Measurements from ENCODE around the gene SFRP5.

Gene SFRP5

DNA sequence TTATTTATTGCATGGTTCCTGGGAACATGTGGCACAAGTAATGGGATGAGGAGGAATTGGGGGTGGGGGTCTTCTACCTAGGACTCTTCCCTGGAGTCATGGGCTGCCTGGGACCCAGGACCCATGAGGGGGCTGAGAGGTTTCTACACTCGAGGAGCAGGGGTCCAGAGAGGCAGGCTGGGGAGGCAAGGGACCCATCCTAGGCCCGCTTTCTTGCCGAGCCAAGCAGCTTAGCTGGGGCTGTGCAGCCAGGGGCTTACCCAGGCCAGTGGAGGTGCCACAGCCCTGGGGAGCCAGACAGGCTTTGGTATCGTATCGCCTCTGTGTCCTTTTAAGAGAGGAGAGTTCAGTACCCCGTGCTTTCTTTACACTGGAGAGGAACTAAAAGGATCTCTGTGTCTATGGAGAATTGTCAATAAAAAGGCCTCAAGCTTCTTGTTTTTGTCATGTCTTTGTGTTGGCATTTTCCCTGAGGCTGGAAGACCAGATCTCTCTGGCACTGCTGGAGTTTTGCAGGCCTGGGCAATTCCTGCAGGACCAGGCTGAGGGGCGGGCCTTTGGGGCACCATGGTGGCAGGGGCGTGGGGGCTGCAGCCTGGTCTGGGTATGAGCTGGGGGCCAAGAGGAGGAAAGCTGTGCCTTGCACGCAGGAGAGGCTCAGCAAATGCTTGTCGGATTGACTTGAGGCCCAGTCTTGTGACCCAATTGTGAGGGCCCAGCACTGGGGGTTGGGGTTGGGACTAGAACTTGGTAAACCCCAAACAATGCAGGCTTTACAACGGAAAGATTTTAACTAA lies 11.1 kb downstream of the SFRP5 start:
- no peak for TF ChIP-seq CTCF (IDR thresholded peaks at IDR 0.05; ENCODE audit: low read depth, low read length, missing control alignments)
- no peak for DNase-seq (ENCODE audit: extremely low read depth, low read depth)
- H3K4me3 ChIP-seq (replicated peaks; ENCODE audit: low read depth, low read length): no peak overlapping the region

- DNase-seq (ENCODE audit: extremely low read depth, low read depth): no peak
- H3K4me3 ChIP-seq (replicated peaks; ENCODE audit: low read depth, low read length): no peak overlapping the region
- TF ChIP-seq CTCF (IDR thresholded peaks at IDR 0.05; ENCODE audit: low read depth, low read length, missing control alignments): no peak
These were observed 11.9 kb downstream of the SFRP5 start for GRCh38 chr10:97759946-97760345.

DNA sequence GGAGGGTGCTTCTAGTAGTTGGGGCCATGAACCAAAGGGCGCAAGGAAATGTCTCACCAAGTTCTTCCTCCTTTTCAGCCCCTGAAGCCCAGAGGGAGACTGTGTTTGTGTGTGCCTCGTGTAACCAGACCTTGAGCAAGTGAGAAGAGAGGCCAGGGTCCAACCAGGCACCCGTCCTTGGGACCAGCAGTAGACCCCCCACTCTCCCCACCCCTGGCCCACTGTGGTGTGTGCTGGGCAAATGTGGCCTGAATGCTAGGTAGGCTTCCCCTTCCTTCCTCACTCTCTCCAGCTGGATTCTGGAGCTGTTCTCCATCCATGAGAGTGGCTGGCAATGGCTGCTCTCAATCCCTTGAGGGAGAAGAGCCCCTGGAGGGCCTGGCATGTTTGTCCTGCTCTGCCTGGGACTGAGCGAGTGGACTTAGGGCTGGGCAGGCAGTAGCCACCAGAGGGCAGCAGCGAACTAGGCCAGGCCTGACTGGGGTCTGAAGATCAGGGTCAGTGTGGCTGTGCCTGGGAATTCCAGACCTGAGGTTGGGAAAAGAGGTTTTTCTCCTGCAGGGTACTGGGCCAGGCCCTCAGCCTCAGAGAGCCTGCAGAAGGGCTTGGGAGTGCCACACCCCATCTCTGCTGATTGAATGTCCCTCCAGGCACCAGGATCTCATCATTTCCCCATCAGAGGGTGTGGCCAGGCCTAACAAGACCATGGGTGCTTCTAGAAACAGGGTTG lies 12.5 kb downstream of the SFRP5 start:
- peak; percentile 32 for DNase-seq (ENCODE audit: extremely low read depth, low read depth)
- H3K4me3 ChIP-seq (replicated peaks; ENCODE audit: low read depth, low read length): no peak overlapping the region
- TF ChIP-seq CTCF (IDR thresholded peaks at IDR 0.05; ENCODE audit: low read depth, low read length, missing control alignments): peak; percentile 97

DNA sequence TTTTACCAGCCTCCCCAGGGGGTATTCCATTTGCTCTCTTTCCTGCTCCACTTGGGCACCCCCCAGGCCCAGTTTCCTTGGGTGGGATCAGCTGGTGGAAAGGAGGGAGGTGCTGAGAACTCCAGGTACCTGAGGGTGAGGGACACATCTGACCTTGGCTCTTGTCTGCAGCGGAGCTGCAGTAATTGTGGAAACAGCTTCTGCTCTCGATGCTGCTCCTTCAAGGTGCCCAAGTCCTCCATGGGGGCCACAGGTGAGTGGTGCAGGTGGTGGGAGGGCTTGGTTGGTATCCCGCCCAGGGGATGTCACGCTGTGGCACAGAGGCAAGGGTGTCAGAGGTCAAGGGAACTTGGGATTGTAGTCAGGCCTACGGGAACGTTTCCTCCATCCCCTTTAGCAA lies 14.3 kb downstream of the SFRP5 start:
- TF ChIP-seq CTCF (IDR thresholded peaks at IDR 0.05; ENCODE audit: low read depth, low read length, missing control alignments): no peak
- H3K4me3 ChIP-seq (replicated peaks; ENCODE audit: low read depth, low read length): no peak overlapping the region
- DNase-seq (ENCODE audit: extremely low read depth, low read depth): no peak

GRCh38 chr10:97755718-97756117 lies 16.1 kb downstream of the SFRP5 start:
- no peak for DNase-seq (ENCODE audit: extremely low read depth, low read depth)
- no peak overlapping the region for H3K4me3 ChIP-seq (replicated peaks; ENCODE audit: low read depth, low read length)

GRCh38 chr10:97754726-97755125 lies 17.1 kb downstream of the SFRP5 start:
- no peak for DNase-seq (ENCODE audit: extremely low read depth, low read depth)
- no peak for TF ChIP-seq CTCF (IDR thresholded peaks at IDR 0.05; ENCODE audit: low read depth, low read length, missing control alignments)
- H3K4me3 ChIP-seq (replicated peaks; ENCODE audit: low read depth, low read length): no peak overlapping the region

More at GRCh38 chr10:97755718-97756117, 16.1 kb downstream of the SFRP5 start:
- TF ChIP-seq CTCF (IDR thresholded peaks at IDR 0.05; ENCODE audit: low read depth, low read length, missing control alignments): no peak
